Measurements from ENCODE around the gene CDH3.

DNA sequence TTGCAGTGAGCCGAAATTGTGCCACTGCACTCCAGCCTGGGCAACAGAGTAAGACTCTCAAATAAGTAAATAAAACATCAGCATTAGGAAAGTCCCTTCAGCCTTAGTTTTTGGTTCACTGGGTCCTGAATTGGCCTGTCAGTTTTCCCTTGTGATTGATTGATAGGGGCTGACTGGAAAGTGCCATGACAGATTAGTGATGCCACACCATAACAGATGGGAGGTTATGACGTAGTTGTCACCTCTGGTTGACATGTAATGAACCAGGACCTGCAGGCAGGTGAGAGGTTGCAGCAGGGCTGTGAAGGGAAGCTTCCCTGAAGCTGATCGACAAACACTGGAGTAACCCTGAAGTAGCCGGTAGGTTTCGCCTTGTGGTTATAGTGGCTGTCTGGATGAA lies 41.8 kb downstream of the CDH3 start:
- TF ChIP-seq, protein P1, sequence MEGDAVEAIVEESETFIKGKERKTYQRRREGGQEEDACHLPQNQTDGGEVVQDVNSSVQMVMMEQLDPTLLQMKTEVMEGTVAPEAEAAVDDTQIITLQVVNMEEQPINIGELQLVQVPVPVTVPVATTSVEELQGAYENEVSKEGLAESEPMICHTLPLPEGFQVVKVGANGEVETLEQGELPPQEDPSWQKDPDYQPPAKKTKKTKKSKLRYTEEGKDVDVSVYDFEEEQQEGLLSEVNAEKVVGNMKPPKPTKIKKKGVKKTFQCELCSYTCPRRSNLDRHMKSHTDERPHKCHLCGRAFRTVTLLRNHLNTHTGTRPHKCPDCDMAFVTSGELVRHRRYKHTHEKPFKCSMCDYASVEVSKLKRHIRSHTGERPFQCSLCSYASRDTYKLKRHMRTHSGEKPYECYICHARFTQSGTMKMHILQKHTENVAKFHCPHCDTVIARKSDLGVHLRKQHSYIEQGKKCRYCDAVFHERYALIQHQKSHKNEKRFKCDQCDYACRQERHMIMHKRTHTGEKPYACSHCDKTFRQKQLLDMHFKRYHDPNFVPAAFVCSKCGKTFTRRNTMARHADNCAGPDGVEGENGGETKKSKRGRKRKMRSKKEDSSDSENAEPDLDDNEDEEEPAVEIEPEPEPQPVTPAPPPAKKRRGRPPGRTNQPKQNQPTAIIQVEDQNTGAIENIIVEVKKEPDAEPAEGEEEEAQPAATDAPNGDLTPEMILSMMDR (IDR thresholded peaks at IDR 0.05; ENCODE audit: low read depth, low read length, poor library complexity, severe bottlenecking): no peak
- TF ChIP-seq EZH2phosphoT487 (IDR thresholded peaks at IDR 0.05; ENCODE audit: borderline replicate concordance, low read length): no peak

Measured in DOHH2 (cell line).